DMS53 (cell line): ENCODE results near the gene ATG9B.
"Not testable (repeated sequence)": the region's sequence is repeated elsewhere in the genome, so short reads cannot be mapped to it uniquely, and the experiment has no call there.

Source experiments
- DNase-seq: peaks from one replicate; lab custom pipeline; 2025; lab: John Stamatoyannopoulos, UW

Gene ATG9B

GRCh38 chr7:151035026-151035717, 10.9 kb upstream of the ATG9B start:
- no peak for DNase-seq

GRCh38 chr7:151034312-151035025, 10.2 kb upstream of the ATG9B start:
- DNase-seq, result no peak

- DNase-seq, result no peak
Observed at GRCh38 chr7:151033864-151034249, 9.6 kb upstream of the ATG9B start.

GRCh38 chr7:151032936-151033863, 8.9 kb upstream of the ATG9B start:
- no peak for DNase-seq

- DNase-seq, result no peak
Observed at GRCh38 chr7:151031011-151031410, 6.7 kb upstream of the ATG9B start.

GRCh38 chr7:151028948-151029501, 4.7 kb upstream of the ATG9B start:
- no peak for DNase-seq

- peak; percentile 100 for DNase-seq
Observed at GRCh38 chr7:151028131-151028947, 4.0 kb upstream of the ATG9B start, which contains the start of gene ABCB8. Gene ABCB8 (plus strand): TSS chr7:151028450. CDS start chr7:151028516, 66 bp downstream.

- DNase-seq, result not testable (repeated sequence)
Observed at GRCh38 chr7:151027728-151028130, 3.4 kb upstream of the ATG9B start.

- peak; percentile 56 for DNase-seq
Observed at GRCh38 chr7:151026771-151027727, 2.8 kb upstream of the ATG9B start.

GRCh38 chr7:151025924-151026671, 1.8 kb upstream of the ATG9B start:
- DNase-seq, result no peak

GRCh38 chr7:151023232-151023631, 1.1 kb downstream of the ATG9B start:
- no peak for DNase-seq

- no peak for DNase-seq
Observed at GRCh38 chr7:151020231-151020630, 4.1 kb downstream of the ATG9B start.

- no peak for DNase-seq
Observed at GRCh38 chr7:151019130-151019447, 5.2 kb downstream of the ATG9B start.

- peak; percentile 93 for DNase-seq
Observed at GRCh38 chr7:151018421-151019129, 5.7 kb downstream of the ATG9B start.

- DNase-seq, result peak; percentile 92
Observed at GRCh38 chr7:151017953-151018420, 6.3 kb downstream of the ATG9B start.

GRCh38 chr7:151017370-151017952, 6.8 kb downstream of the ATG9B start:
- DNase-seq, result peak; percentile 77

GRCh38 chr7:151016942-151017341, 7.4 kb downstream of the ATG9B start:
- no peak for DNase-seq

- no peak for DNase-seq
Observed at GRCh38 chr7:151016505-151016904, 7.8 kb downstream of the ATG9B start.
